HG03095 (cell line): Measurements from ENCODE around the gene AIFM1.
A peak's percentile ranks its signal among the peaks of the same experiment; 100 is the strongest.

Experiments used
- ATAC-seq: cut with Tn5 transposase; IDR thresholded peaks from one replicate; pipeline ENCODE4 v1.9.1; 2021; ENCODE audit warnings: moderate library complexity; ENCODE audit not compliant: unreplicated experiment

Gene AIFM1

GRCh38 chrX:130094696-130095095 lies 70.9 kb downstream of the AIFM1 start:
- no peak for ATAC-seq

DNA sequence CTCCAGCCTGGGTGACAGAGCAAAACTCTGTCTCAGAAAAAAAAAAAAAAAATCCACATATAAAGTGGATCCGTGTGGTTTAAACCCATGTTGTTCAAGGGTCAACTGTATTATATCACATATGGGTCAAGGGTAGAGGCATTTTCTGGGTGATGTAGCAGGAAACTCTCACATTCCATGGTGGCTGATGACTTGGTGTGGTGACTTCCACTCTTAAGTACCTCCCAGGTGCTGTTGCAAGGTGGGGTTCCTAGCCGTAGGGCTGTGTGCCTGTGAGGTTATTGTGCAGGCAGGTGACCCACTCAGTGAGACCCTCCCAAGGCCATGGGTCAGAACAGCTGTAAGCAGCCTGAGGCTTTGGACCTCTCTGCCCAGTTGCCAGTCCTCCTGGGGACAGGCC lies 72.4 kb downstream of the AIFM1 start:
- no peak for ATAC-seq

DNA sequence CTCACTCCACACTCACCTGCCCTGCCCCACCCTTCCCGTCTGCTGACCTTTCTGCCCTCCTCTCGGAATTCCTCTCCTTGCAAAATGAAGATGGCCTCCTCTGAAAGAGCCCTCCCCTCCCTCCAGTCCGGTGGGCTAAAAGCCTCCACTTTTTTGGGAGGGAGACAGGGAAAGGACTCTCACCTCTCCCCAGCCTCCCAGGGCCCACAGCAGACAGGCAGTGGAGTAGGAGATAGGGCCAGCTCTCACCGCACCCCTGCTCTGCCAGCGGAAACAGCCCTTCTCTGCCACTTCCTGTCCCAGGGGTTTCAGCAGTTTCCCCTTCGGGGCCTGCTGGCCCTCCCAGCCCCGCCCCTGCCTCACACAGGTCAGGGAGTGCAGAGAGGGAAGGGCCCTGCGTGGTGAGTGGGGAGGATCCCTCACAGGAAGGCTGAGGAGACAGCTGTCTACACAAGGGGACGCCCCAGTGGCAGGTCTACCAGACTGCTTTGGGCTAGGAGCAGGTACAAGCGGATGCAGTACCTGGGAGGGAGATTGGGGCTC lies 73.6 kb downstream of the AIFM1 start:
- ATAC-seq, result peak; percentile 99

- no peak for ATAC-seq
These were observed 75.3 kb downstream of the AIFM1 start for GRCh38 chrX:130090364-130090763.

DNA sequence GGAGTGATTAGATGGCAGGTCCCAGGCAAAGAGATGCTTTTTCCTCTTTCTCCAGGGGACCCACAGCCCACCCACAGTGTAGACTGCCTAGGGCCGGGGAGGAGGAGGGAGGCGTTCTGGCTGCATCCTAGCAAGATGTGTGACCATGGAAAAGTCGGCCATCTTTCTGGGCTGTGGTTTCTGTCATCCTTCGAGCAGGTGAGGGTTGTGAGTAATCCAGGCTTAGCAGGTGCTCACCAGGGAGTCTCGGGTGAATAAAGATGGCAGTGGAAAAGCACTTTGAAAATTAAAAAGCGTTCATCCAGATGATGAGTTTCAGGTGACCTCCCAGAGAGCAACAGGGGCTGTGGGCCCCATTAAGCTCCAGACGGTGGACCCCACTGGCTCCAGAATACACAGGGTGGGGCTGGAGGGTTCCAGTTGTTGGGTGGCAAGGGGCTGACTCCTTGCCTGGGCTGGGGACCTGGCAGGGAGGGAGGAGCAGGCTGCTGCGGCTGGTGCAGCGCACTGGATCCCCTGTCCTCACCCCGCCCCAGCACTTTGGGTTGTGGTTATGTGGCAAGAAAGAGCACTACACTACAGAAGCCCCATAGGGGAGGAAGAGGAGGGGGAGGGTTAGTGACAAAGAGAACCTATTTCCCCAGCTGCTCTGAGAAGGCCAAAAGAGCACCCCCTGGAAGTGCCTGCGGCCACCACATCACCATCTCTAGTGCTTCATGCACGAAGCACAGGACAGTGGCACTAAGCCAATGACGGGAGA lies 79.0 kb downstream of the AIFM1 start:
- ATAC-seq, result peak; percentile 31

DNA sequence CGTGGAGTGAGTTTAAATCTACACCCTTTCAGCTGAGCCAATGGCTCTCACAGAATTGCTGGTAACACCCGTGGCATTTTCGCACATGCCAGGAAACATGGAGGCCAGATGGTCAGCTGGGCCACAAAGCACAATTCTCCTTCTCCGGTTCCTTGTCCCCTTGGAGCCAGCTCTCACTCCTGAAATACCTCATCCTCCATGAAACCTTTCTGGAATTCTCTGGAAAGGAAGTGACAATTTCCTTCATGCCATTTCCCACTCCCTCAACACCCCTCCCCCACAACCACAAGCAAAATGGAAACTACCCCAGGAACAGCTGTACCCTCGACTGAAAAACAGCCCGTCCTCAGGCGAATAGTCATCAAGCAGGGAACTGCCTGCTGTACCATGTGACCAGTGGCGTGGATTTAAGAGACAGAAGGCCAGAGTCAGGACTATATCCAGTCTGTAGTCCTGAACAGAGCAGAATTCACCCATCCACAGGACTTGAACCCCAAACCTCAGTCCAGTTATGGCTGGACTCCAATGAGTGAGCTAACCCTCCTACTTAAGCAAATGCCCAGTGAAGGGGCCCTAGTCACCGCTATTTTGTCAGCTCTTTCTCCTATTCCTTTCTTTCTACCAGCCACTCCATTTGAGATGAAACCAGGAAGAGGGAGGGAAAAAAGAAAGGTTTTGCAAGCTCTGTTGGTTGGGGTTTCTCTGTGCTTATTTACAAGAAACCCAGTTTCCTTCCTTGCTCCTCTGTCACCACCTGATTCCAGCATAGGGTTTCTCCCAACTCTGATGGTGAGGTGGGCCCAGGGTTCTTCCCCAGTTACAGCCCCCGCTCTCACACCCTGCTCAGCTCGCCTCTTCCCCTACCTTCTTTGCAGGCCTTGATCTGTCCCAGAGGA lies 79.8 kb downstream of the AIFM1 start:
- ATAC-seq, result no peak

GRCh38 chrX:130084631-130085237 lies 80.9 kb downstream of the AIFM1 start:
- ATAC-seq, result peak; percentile 44

DNA sequence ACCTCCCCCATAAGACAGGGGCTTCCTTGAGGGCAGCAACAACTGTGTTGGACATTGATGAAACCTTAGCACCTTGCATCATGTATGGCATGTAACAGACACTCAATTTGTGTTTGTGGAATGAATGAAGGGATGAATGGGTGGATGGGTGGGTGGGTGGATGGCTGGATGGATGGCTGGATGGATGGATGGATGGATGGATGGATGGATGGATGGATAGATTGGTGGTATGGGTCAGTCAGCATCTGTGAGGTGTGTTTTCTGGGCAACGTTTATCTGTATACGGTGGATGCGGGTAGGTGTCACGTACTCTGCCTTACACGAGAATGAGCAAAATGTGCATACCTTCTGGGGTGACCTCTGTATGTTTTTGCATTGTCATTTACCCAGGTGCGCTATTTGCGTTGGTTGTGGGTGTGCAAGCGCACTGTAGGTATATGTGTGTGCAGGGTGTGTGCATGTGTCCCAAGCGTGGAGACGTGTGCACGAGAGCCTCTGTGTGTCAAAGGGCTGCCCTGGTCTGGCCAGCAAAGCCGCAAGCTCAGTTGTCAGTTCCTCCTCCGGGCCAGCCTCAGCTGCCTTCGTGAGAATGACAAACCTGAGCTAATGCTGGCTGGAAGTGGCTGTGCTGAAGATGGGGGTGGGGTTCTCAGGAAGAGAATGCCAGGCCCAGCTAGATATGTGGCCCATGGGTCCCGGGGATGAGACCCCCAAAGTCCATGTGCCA lies 81.8 kb downstream of the AIFM1 start:
- ATAC-seq, result peak; percentile 19

DNA sequence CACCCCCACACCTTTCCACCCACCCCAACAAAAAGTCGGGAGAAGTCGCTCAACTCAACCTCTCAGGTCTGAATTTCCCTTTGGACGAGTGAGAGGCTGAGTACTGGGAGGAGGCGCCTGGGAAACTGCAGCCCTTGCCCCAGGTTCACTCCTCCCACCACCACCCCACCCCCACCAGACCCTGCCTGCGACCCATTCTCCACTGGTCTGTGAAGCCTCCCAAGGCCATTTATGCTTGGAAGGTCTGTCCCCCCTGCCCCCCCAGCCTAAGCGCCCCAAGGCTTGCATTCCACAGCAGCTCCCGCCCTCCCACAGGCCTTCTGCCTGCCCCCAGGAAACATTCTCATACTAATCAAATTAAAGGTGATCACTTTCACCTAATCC lies 82.5 kb downstream of the AIFM1 start:
- no peak for ATAC-seq

DNA sequence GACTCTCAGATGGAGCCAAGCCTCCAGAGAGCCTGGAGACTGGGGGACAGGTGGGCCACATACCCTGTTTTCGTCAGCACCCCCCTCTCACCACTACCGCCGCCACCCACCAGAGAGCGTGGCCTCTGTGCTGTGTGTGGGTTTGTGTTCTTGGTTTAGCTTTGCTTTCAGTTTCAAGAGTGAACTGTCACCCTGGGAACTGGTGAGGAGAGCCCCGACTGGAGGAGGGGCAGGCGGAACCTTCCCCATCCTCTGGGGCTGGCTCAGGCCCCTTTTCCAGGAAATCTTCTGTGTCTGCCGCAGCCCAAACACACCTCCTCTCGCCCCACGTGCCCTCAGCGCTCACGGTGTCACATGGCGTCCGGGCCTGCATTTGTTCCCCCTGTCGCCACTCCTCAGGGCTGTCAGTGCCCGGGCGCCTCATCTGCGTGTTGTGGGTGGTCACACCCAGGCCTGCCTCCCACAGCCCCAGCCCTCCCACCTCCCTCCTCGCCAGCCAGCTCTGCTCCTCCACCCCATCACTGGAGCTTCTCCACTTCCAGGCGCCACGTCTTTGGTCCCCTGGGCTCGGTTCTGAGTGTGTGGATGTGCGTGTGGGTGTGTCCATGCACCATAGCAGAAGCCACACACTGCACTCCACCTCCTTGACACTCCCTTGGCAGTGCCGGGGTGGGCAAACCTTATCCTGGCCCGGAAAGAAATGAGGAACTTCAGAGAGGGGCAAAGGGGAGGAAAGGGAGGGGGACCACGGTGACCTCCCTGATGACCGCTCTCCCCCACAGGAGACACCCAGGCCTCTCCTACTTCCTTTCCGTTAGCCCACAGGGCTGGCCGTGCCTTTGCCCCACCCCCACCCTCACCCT lies 83.2 kb downstream of the AIFM1 start:
- ATAC-seq, result peak; percentile 50

GRCh38 chrX:130081421-130082045 lies 84.1 kb downstream of the AIFM1 start:
- ATAC-seq, result no peak

GRCh38 chrX:130080791-130081367 lies 84.8 kb downstream of the AIFM1 start:
- no peak for ATAC-seq

GRCh38 chrX:130079824-130080406 lies 85.7 kb downstream of the AIFM1 start:
- no peak for ATAC-seq
